COLO829 (cell line): ENCODE data around the gene PLPP3.
A peak's percentile ranks its signal among the peaks of the same experiment; 100 is the strongest.

Experiments used
- DNase-seq: peaks from one replicate; pipeline ENCODE4 v3.0.0; 2012; ENCODE audit warnings: low spot score

The PLPP3 gene

DNA sequence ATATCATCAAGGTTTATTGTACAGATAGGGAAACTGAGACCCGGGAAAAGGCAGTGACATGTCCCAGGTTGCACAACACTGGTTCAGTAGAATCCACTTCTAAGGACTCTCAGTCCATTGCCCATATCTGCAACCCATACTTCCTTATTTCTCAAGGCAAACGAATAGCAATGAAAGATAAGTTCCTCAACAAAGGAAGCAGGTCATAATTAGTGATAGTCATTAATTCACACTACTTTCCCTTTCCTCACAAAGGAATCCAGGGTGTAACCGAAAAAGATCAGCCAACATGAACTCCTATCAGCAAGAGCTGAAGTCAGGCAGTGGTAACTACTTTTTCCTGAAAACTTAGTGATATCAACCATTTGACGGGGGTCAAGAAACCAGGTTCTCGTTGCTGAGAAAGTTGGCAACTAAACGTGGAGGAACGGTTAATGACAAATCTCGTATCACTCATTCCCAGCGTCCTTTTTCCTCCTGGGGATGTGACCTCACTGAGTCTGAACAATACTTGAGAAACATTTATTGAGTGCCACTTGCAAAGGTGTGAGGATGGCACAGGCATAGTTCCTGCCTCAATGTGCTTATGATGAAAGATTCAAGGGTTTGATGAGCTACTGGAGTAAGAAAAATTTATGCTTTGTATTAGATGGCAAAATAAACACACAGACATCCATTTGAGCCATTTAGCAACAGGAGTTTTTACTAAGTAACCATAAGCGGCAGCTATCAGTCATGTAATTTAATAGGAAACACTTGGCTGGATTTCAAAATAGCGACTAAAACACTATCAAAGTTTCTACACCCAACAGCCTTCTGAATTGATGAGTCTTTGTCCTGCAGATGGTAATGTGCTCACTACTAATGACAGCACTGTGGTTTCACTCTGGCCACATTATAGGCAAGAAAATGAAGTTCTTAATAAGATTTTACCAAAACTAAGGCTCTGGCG lies 82.3 kb downstream of the PLPP3 start:
- DNase-seq: no peak

- no peak for DNase-seq
Measured at GRCh38 chr1:56496158-56496557, 83.2 kb downstream of the PLPP3 start.

DNA sequence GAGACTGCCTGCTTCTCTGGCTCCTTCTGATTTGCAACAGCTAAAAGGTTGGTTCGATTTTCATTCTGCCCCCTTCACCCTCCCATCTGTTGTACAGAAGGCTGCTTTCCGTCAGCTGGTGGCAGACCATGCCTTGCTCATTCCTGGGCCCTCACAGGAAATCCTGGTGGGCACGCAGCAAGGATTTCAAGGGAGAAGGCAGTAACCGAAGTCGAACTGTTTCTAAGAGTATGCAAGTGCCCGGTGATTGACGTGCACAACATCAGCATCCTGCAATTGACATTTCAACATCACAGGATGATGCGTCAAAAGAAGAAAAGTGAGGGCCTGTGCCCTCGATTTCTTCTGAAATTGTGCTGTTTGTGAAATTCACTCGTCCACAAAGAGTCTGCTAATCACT lies 83.8 kb downstream of the PLPP3 start:
- no peak for DNase-seq

- no peak for DNase-seq
Measured at GRCh38 chr1:56494306-56494705, 85.1 kb downstream of the PLPP3 start.

DNA sequence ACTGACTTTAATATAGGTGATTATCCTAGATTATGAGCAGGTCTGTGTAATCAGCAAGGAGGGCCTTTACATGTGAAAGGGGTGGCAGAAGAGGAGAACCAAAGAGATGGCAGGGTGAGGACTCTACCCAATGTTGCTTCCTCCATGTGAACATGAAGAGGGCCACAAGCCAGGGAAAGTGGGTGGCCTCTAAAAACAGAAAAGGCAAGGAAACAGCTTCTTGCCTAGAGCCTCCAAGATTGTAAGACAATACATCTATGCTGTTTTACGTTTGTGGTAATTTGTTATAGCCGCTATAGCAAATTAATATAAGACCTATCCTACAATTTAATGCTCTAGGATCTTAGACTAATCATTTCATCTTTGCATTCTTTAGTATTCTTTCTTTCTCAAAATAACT lies 85.5 kb downstream of the PLPP3 start:
- DNase-seq: no peak

DNA sequence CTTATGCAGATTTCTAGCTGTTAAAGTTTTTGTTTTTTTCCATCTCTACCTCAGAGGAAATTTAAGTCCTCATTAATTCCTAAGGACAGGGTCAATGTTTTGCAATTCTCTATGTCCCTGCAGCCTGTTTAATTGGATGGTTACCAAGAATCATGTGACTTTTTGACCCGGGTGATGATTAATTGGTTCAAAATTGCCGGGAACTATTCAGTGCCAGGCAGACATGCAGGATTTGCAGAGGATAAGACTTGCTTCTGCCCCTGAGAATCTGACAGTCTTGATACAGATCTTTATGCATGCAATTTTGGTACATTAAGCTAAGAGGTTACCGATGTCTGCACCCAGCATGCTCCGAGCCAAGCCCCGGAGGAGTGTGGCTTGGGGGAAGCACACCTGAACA lies 87.9 kb downstream of the PLPP3 start:
- peak; percentile 23 for DNase-seq

- no peak for DNase-seq
Measured at GRCh38 chr1:56490619-56491018, 88.7 kb downstream of the PLPP3 start.

DNA sequence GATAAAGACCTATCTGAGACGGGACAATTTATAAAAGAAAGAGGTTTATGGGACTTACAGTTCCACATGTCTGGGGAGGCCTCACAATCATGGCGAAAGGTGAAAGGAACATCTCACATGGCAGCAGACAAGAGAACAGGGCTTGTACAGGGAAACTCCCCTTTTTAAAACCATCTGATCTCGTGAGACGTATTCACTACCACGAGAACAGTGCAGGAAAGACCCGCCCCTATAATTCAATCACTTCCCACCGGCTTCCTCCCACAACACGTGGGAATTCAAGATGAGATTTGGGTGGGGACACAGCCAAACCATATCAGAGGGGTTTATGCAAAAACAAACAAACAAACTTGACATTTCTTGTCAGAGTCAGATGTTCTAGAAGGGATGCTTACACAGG lies 89.7 kb downstream of the PLPP3 start:
- DNase-seq: no peak

DNA sequence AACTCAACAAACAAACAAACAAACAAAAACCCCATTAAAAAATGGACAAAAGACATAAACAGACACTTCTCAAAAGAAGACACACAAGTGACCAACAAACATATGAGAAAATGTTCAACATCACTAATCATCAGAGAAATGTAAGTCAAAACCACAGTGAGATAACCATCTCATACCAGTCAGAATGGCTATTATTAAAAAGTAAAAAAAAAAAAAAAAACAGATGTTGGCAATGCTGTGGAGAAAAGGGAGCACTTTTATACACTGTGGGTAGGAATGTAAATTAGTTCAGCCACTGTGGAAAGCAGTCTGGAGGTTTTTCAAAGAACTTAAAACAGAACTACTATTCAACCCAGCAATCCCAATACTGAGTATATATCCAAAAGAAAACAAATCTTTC lies 94.7 kb downstream of the PLPP3 start:
- no peak for DNase-seq

GRCh38 chr1:56483104-56483503 lies 96.3 kb downstream of the PLPP3 start:
- DNase-seq: no peak

DNA sequence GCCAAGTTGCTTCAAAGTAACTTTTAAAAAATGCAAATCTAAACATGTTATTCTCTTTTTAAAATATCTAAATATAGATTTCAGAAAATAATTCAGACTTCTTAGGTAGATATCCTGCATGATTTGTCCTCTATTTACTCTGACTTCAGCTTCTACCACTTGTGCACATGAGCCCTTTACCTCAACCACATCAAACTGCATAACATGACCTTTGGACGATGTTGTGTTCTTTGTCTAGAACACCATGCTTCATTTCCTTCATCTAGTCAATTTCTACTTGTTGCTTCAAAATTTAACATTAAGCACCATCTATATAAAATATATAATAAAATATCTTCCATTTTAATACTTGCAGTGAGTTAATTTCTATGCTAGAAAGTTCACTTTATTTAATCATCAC lies 96.9 kb downstream of the PLPP3 start:
- DNase-seq: no peak

DNA sequence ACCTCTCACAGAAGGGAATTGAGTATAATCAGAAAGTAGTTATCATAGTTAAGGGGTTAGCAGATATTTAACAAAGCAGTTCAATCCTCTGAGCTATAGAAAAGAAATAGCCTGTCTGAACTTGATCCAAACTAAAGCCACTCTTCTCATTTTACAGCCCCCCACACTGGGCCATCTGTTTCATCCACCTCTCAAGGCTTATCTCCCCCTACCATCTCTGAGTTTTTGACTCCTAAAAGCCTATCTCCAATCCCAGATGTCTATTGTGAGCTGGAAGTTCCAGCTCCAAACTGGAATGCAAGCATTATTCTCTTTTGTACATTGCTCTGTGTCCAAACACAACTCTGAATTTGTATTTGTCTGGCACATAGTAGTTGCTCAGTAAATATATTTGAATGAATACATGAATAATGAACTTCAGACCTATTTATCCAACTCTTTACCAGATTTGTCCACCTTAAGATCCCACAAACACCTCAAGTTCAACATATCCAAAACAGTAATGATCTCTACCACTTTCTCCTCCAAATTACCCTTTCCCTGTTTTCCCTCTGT lies 98.1 kb downstream of the PLPP3 start:
- no peak for DNase-seq

DNA sequence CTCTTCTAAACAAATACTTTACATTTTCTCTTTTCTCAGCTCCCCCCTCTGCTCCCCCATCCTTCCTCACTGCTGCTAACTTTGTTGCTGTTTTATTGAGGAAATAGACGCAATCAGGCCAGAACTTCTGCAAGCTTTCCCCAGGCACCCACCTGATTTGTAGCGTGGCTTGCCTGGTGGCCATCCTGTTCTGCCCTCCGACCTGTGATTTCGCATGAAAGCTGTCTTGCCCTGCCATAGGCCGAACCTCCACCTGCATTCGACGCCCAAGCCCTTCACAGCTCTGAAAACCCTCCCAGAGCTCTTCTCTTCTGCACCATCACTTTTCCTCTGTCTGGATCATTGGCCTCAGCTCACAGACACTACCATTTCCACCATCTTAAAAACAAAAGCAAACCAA lies 100.6 kb downstream of the PLPP3 start:
- no peak for DNase-seq

DNA sequence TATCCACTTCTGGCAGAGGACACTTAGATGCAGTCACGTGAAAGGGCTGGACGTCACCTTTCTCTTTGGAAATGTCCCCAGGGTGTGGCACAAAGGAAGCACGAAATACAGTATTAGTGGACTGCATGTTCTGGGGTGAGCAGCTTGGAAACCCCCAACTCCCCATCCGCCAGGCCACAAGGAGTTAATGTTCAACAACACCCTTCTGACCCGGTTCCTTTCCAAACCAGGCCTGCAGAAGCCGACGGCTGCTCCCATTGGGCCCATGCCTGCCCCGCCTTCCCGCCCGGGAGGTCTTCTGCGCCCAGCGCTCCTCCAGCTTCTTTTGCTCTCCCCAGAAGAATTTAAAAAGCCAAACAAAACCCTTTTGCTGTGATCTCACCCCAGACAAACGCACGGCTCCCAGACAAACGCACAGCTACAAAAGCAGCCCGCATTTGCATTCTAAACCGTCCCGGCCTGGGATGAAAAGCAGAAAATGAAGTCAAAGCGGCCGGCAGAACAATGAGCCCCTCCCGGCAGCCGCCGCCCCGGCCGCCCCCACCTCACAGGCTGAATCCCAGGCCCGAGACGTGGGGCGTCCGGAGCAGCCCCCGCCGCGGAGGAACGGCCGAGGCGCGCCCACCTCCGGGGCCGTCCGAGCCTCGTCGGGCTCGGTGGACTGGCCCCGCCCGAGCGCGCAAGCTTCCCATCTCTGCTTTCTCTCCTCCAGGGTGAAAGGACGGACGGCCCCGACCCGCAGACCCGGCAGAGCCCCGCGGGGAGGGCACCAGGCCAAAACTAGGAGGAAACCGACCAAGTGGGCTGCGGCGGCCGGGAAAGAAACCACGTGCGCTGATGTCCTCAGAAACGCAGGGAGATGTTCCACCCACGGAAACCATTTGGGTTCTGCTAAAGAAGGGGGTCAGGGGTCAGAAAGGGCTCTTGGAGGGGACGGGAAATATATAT lies 101.9 kb downstream of the PLPP3 start:
- DNase-seq: no peak

GRCh38 chr1:56473582-56474270 lies 105.6 kb downstream of the PLPP3 start:
- no peak for DNase-seq

GRCh38 chr1:56472860-56473259 lies 106.5 kb downstream of the PLPP3 start:
- no peak for DNase-seq

DNA sequence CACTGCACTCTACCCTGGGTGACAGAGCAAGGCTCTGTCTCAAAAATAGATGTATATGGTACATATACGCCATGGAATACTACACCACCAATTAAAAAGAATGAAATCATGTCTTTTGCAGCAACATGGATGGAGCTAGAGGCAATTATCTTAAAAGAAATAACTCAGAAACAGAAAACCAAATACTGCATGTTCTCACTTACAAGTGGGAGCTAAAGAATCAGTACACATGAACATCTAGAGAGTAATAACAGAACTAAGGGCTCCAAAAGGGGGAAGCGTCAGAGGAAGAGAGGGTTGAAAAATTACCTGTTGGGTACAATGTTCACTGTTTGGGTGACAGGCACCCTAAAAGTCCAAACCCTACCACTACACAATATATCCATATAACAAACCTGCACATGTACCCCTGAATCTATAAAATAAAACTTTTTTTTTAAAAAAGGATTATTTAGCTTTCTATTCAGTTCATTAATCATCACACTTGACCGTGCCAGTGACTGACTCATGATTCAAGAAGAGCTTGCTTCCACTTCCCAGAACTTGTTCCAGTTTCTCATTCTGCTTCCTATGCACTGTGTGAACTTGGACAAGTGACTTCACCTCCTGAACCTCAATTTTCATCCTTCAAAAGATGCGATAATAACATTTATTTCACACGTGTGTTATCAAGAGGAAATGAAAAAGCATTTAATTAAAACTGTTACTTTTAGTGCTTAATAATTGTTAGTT lies 109.6 kb downstream of the PLPP3 start:
- no peak for DNase-seq

DNA sequence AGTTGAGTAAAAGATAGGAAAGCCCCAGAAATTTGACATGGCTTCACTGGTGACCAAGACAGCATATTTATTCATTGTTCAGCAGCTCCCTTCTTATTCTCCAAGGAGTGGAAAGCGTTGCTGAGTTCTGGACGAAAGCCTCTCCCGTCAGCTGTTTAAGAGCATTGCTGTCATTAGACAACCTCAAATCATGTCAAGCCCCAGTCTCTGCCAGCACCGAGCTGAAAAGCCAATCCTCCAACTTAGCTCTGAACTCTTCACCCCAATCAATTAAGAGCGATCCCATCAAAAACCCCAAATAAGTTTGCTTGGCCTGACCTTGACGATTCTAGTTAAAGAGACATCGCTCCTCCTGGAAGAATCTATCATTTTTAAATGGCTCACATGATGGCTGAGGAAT lies 110.8 kb downstream of the PLPP3 start:
- DNase-seq: no peak

- no peak for DNase-seq
Measured at GRCh38 chr1:56466538-56466937, 112.8 kb downstream of the PLPP3 start.

GRCh38 chr1:56464294-56464693 lies 115.1 kb downstream of the PLPP3 start:
- no peak for DNase-seq

- DNase-seq: no peak
Measured at GRCh38 chr1:56463376-56463775, 116.0 kb downstream of the PLPP3 start.
